A549 (cell line): ENCODE results near the gene CETP.

ENCODE experiments used
- EP300 ChIP-seq, 2 experiments: fragments of >200 bp; sonication (Bioruptor Twin); formaldehyde crosslinking; IDR thresholded peaks; 2 replicates in 1 of 2; 3 replicates in 1 of 2; pipeline ENCODE4 v1.6.1; 2016 to 2017
- POLR2A ChIP-seq: IDR thresholded peaks from 2 replicates; pipeline ENCODE4 v1.6.1; 2012; ENCODE audit warnings: mild to moderate bottlenecking, low read length

DNA sequence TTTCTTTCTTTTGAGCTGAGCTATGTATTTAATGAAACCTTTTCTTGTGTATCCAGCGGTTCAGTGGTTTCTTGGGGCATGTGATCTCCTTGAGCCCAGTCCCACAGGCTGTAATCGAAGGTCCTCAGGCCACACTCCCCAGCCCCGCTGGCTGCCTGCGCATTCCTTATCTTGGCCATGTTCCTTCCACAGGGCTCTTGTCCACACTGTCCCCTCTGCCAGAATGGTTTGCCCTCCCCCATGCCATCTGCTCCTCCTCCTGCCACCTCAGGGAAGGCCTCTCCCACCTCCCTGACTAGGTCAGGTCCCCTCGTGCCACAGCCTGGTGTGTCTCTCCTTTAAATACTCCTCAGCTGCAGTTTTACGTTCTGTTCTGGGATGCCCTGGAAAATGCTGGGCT is 15.5 kb downstream of the CETP start:
- TF ChIP-seq POLR2A: no peak
- TF ChIP-seq EP300 (IDR thresholded peaks at IDR 0.05): no peak
